Panc1 (cell line): ENCODE data around the gene SLC25A31. TPM values are rescaled to one million over a fixed set of nuclear protein-coding genes. Genes with fewer than 3 reads are reported as not detected.

Source experiments
- ATAC-seq: fragments of 200-7000 bp; cut with Tn5 transposase; 2 replicates; pipeline ENCODE4 v1.9.1; 2020; ENCODE audit warnings: mild to moderate bottlenecking, moderate library complexity
- BruUV-seq: library from RNA; stranded (reverse); fragments of 400-500 nt; replicated peaks from 2 replicates; lab custom pipeline; 2021; lab: Mats Ljungman, UMichigan
- CTCF ChIA-PET: fragments of 300-600 bp; sonication (Branson Sonifier 250); formaldehyde crosslinking; loops from one replicate; lab custom pipeline; 2022; ENCODE audit warnings: antibody characterized with exemption; lab: Charles Lee
- POLR2A ChIA-PET: fragments of 300-600 bp; sonication (Branson Sonifier 250); formaldehyde crosslinking; loops from one replicate; lab custom pipeline; 2022; ENCODE audit warnings: antibody characterized with exemption; lab: Charles Lee
- DNase-seq: peaks from one replicate; pipeline ENCODE4 v3.0.0-alpha.2; 2010; ENCODE audit warnings: low read depth, low spot score
- H3K27ac ChIP-seq: 2 replicates; pipeline ENCODE4 v1.5.1; 2011; ENCODE audit warnings: mild to moderate bottlenecking, low read length, inconsistent platforms
- H3K27me3 ChIP-seq: fragments of 200-500 bp; sonication (Bioruptor generic); 2 replicates; pipeline ENCODE4 v1.6.0; 2014; ENCODE audit warnings: low read length, inconsistent platforms; ENCODE audit not compliant: control insufficient read depth, insufficient read depth
- H3K36me3 ChIP-seq: fragments of 200-500 bp; sonication (Bioruptor generic); 2 replicates; pipeline ENCODE4 v1.5.1; 2014; ENCODE audit warnings: inconsistent platforms, mild to moderate bottlenecking, low read length, moderate library complexity; ENCODE audit not compliant: control insufficient read depth, insufficient read depth
- H3K4me1 ChIP-seq: 2 replicates; pipeline ENCODE4 v1.5.1; 2011; ENCODE audit warnings: inconsistent platforms, mild to moderate bottlenecking, low read length, moderate library complexity; ENCODE audit not compliant: control insufficient read depth, insufficient read depth
- H3K4me3 ChIP-seq, 2 experiments: 2 replicates each; pipeline ENCODE4 v1.5.1; 2011 to 2012; ENCODE audit warnings: low read depth in 2 of 2, low read length in 2 of 2, mild to moderate bottlenecking in 2 of 2, inconsistent platforms in 1 of 2, moderate library complexity in 1 of 2
- H3K9me3 ChIP-seq: fragments of 200-500 bp; sonication (Bioruptor generic); 2 replicates; pipeline ENCODE4 v1.5.1; 2014; ENCODE audit warnings: low read depth, mild to moderate bottlenecking, inconsistent platforms, low read length, moderate library complexity; ENCODE audit not compliant: control insufficient read depth, insufficient read depth
- CTCF ChIP-seq: fragments of 450-650 bp; IDR thresholded peaks from 2 replicates; pipeline ENCODE4 v1.5.1; 2017; ENCODE audit warnings: mild to moderate bottlenecking
- POLR2AphosphoS5 ChIP-seq: IDR thresholded peaks from 2 replicates; pipeline ENCODE4 v1.6.1; 2012; ENCODE audit warnings: mild to moderate bottlenecking, low read depth, low read length, moderate library complexity
- REST ChIP-seq, 2 experiments: IDR thresholded peaks; 2 replicates each; pipeline ENCODE4 v1.6.1; 2011 to 2012; ENCODE audit warnings: low read depth in 2 of 2, control low read depth in 1 of 2, low read length in 1 of 2, mild to moderate bottlenecking in 1 of 2, moderate library complexity in 1 of 2; ENCODE audit not compliant: insufficient read depth in 1 of 2
- SIN3A ChIP-seq: IDR thresholded peaks from 2 replicates; pipeline ENCODE4 v1.6.1; 2012; ENCODE audit warnings: low read depth, mild to moderate bottlenecking, low read length, moderate library complexity, borderline replicate concordance; ENCODE audit not compliant: insufficient read depth
- TCF7L2 ChIP-seq: IDR thresholded peaks from 2 replicates; pipeline ENCODE4 v1.6.1; 2011; ENCODE audit warnings: mild to moderate bottlenecking, low read depth, low read length, inconsistent platforms
- in situ Hi-C: cut with HindIII; loops from 2 replicates; pipeline ENCODE4 v1.10.0; 2016; ENCODE audit warnings: low sequenced_read_pairs, low pct_unique_long_range_greater_than_20kb
- intact Hi-C: fragments of 100-400 bp; cut with micrococcal nuclease; formaldehyde crosslinking; loops from one replicate; pipeline ENCODE4 v1.10.0; 2022; ENCODE audit not compliant: unreplicated experiment
- total RNA-seq: library from RNA; stranded (reverse); gene quantifications from one replicate; pipeline ENCODE4 v1.2.1, GENCODE V29; 2021; ENCODE audit not compliant: unreplicated experiment

SLC25A31 gene
- total RNA-seq, 1 experiment from 2014 or later, result not detected

- no peak overlapping the region for H3K4me3 ChIP-seq
Measured at GRCh38 chr4:127698789-127699200, 31.4 kb upstream of the SLC25A31 start.

GRCh38 chr4:127708985-127709384 lies 21.2 kb upstream of the SLC25A31 start:
- ChIA-PET POLR2A (interaction anchor here (0.7 kb wide), 1 partner anchor 1605 kb away, joined by 5 read pairs; no protein-coding TSS in a partner anchor), CTCF (no interaction called here)
- H3K27ac ChIP-seq, result no peak overlapping the region
- in situ Hi-C loops (no loop called here), intact Hi-C loops (no loop called here)
- H3K4me1 ChIP-seq, result no peaks in the 10 kb centered on the region
- ATAC-seq, result no peak
- H3K27me3 ChIP-seq, result no peaks in the 10 kb centered on the region
- H3K36me3 ChIP-seq, result no peaks in the 10 kb centered on the region
- H3K9me3 ChIP-seq, result no peaks in the 10 kb centered on the region
- TF ChIP-seq REST (IDR thresholded peaks at IDR 0.05; ENCODE audit: insufficient read depth in 1 of 2, low read depth in 2 of 2, low read length in 1 of 2), result no peak
- TF ChIP-seq SIN3A, result no peak
- no peak for TF ChIP-seq TCF7L2
- TF ChIP-seq CTCF, result no peak
- no peak for TF ChIP-seq POLR2AphosphoS5
- DNase-seq, result no peak
- BruUV-seq, result no TSS peak
- no peak overlapping the region for H3K4me3 ChIP-seq

More at GRCh38 chr4:127698789-127699200, 31.4 kb upstream of the SLC25A31 start:
- Histone ChIP-seq H3K9me3 (no peaks in the 10 kb centered on the region), H3K4me1 (no peaks in the 10 kb centered on the region), H3K27me3 (no peaks in the 10 kb centered on the region), H3K27ac (no peak overlapping the region), H3K36me3 (no peaks in the 10 kb centered on the region)
- BruUV-seq, result no TSS peak
- no peak for ATAC-seq
- ChIA-PET POLR2A (no interaction called here), CTCF (no interaction called here)
- no peak for TF ChIP-seq SIN3A
- TF ChIP-seq CTCF, result no peak
- no peak for TF ChIP-seq TCF7L2
- TF ChIP-seq REST (IDR thresholded peaks at IDR 0.05; ENCODE audit: insufficient read depth in 1 of 2, low read depth in 2 of 2, low read length in 1 of 2), result no peak
- TF ChIP-seq POLR2AphosphoS5, result no peak
- intact Hi-C loops (no loop called here), in situ Hi-C loops (no loop called here)
- DNase-seq, result no peak
